ENCODE results near the gene SPTLC1.
"Not testable (repeated sequence)": the region's sequence is repeated elsewhere in the genome, so short reads cannot be mapped to it uniquely, and the experiment has no call there.

SPTLC1 gene

GRCh38 chr9:92140754-92141143 is 25.5 kb upstream of the SPTLC1 start:
- no peak for DNase-seq

- DNase-seq, result peak in 36 of 56 donors; percentile 5 to 72 (median 25)
Observed at GRCh38 chr9:92140074-92140753, 25.0 kb upstream of the SPTLC1 start.

- not testable (repeated sequence) for DNase-seq
Observed at GRCh38 chr9:92138960-92139540, 23.8 kb upstream of the SPTLC1 start.

- DNase-seq, result peak in 37 of 56 donors; percentile 10 to 85 (median 35)
Observed at GRCh38 chr9:92138157-92138959, 23.1 kb upstream of the SPTLC1 start.

GRCh38 chr9:92136184-92136858 is 21.1 kb upstream of the SPTLC1 start:
- DNase-seq, result no peak

GRCh38 chr9:92135576-92135975 is 20.4 kb upstream of the SPTLC1 start:
- DNase-seq, result no peak

- peak in 50 of 56 donors; percentile 12 to 84 (median 54) for DNase-seq
Observed at GRCh38 chr9:92133949-92134604, 18.9 kb upstream of the SPTLC1 start.

GRCh38 chr9:92132913-92133312 is 17.7 kb upstream of the SPTLC1 start:
- DNase-seq, result not testable (repeated sequence)

- DNase-seq, result no peak
Observed at GRCh38 chr9:92132501-92132900, 17.3 kb upstream of the SPTLC1 start.

- no peak for DNase-seq
Observed at GRCh38 chr9:92122800-92123199, 7.6 kb upstream of the SPTLC1 start.

GRCh38 chr9:92122061-92122460 is 6.8 kb upstream of the SPTLC1 start:
- DNase-seq, result no peak

GRCh38 chr9:92121265-92121664 is 6.1 kb upstream of the SPTLC1 start:
- no peak for DNase-seq

GRCh38 chr9:92120138-92120537 is 4.9 kb upstream of the SPTLC1 start:
- DNase-seq, result no peak

GRCh38 chr9:92119586-92119985 is 4.4 kb upstream of the SPTLC1 start:
- no peak for DNase-seq

- DNase-seq, result no peak
Observed at GRCh38 chr9:92108122-92108521, 7.1 kb downstream of the SPTLC1 start.

GRCh38 chr9:92105446-92106225 is 9.6 kb downstream of the SPTLC1 start:
- not testable (repeated sequence) for DNase-seq

- not testable (repeated sequence) for DNase-seq
Observed at GRCh38 chr9:92103601-92104000, 11.6 kb downstream of the SPTLC1 start.

- DNase-seq, result no peak
Observed at GRCh38 chr9:92100237-92100911, 14.8 kb downstream of the SPTLC1 start.

- DNase-seq, result no peak
Observed at GRCh38 chr9:92098638-92099037, 16.6 kb downstream of the SPTLC1 start.

- peak in 49 of 56 donors; percentile 4 to 77 (median 47) for DNase-seq
Observed at GRCh38 chr9:92097997-92098482, 17.2 kb downstream of the SPTLC1 start.

All from amygdala (tissue), 56 donors.